CD1c-positive myeloid dendritic cell (primary cell): ENCODE measurements around the gene ACTR10.
"Not testable (repeated sequence)": the region's sequence is repeated elsewhere in the genome, so short reads cannot be mapped to it uniquely, and the experiment has no call there.

Source experiments
- DNase-seq: peaks from one replicate; pipeline ENCODE4 v3.0.0-alpha.2; 2016; ENCODE audit errors: extremely low spot score

ACTR10 gene

GRCh38 chr14:58216544-58216943 is 16.6 kb downstream of the ACTR10 start:
- no peak for DNase-seq

- no peak for DNase-seq
These were observed 27.3 kb downstream of the ACTR10 start for GRCh38 chr14:58227096-58227819.

- DNase-seq, result peak; percentile 48
These were observed 38.6 kb downstream of the ACTR10 start for GRCh38 chr14:58238252-58239243.

DNA sequence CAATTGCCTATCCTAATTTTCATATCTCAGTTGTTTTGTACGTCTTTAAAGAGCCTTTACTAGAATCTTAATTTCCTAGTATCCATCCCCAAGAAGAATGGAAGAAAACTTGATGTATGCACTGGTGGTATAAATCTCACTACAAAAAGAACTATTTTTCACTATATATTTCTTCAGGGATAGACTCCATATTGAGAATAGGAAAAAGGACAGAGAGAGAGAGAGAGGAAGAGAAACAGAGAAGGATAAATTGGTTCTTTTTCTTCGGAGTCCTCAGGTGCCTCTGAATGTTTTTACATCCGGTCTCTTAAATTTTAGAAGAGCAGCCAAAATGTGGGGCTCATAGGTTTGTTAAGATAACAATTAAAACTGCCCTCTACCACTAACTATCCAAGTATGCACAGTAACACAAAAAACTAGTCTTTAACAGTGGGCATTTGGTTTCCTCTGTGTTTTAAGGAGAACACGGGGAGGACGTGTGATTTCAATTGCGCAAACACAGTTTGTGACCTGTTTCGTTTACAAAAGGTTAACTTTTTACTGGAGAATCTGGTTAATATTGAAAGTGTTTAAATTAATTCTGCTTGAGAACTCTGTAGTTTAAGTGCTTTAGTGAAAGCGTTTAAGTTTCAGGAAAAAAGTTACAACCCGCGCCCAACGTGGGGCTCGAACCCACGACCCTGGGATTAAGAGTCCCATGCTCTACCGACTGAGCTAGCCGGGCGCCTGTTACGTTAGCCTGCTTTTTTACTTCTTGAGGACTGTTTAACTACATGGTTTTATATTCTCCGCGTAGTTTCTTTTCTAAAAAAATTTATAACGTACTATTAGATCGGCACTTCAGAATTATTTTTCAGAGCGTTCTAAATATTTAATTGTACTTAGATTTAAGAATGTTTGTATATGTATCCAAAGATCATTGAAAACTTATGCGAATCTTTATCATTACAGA is 39.6 kb downstream of the ACTR10 start:
- DNase-seq, result peak; percentile 93

GRCh38 chr14:58243790-58244555 is 44.0 kb downstream of the ACTR10 start:
- peak; percentile 71 for DNase-seq

- peak; percentile 99 for DNase-seq
These were observed 44.8 kb downstream of the ACTR10 start, which contains the start of gene PSMA3 for GRCh38 chr14:58244556-58245387. PSMA3 (plus strand) TSS chr14:58244843; CDS start chr14:58244921, 78 bp downstream.

- peak; percentile 43 for DNase-seq
These were observed 45.6 kb downstream of the ACTR10 start for GRCh38 chr14:58245562-58245961.

DNA sequence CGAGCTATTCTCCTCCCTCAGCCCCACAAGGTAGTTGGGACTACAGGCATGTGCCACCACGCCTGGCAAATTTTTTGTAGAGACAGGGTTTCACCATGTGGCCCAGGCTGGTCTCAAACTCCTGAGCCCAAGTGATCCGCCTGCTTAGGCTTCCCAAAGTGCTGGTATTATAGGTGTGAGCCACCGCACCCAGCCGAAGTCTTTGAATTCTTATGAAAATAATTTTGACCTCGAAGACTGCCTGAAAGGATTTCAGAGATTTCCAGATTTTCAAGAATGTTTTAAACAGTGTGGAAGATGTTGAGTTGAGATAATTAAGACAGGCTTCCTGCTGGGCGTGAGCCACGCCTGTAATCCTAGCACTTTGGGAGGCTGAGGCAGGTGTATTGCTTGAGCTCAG is 49.7 kb downstream of the ACTR10 start:
- DNase-seq, result no peak

DNA sequence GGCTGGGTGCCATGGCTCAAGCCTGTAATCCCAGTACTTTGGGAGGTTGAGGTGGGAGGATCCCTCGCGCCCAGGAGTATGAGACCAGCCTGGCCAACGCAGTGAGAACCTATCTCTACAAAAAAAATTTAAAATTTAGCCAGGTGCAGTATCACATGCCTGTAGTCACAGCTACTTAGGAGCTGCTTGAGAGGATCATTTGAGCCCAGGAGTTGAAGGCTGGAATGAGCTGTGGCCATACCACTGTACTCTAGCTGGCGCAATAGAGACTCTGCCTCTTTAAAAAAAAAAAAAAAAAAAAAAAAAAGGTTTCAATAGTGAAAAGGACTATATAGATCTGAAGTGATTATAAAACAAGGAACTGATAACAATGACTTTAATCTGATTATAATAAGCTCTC is 58.2 kb downstream of the ACTR10 start:
- no peak for DNase-seq

GRCh38 chr14:58262005-58262404 is 62.1 kb downstream of the ACTR10 start:
- DNase-seq, result not testable (repeated sequence)

- no peak for DNase-seq
These were observed 65.5 kb downstream of the ACTR10 start for GRCh38 chr14:58265401-58265800.

- DNase-seq, result no peak
These were observed 70.7 kb downstream of the ACTR10 start for GRCh38 chr14:58270628-58271027.

- no peak for DNase-seq
These were observed 72.8 kb downstream of the ACTR10 start for GRCh38 chr14:58272588-58273372.

- no peak for DNase-seq
These were observed 74.9 kb downstream of the ACTR10 start for GRCh38 chr14:58274881-58275280.

GRCh38 chr14:58275527-58276190 is 75.7 kb downstream of the ACTR10 start:
- DNase-seq, result no peak

DNA sequence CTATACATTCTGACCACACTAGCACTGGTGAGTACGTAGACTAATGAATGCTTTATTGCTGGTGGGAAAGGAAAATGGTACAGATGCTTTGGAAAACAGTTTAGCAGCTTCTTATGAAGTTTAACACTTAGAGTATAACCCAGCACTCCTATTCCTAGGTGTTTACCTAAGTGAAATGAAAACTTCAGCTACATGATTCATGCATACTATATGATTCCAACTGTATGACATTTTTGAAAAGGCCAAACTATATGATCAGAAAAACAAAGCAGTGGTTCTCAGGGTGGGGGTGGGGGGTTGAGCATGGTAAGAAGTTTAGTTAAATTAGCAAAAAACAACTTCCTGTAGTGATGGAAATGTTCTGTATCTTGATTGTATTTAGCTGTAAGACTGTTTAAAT is 76.3 kb downstream of the ACTR10 start:
- DNase-seq, result no peak

GRCh38 chr14:58278177-58278576 is 78.2 kb downstream of the ACTR10 start:
- DNase-seq, result no peak
